Umbilical cord (tissue), 2 donors: Measurements from ENCODE around the gene LRRC72. TPM values are rescaled to one million over a fixed set of nuclear protein-coding genes. Genes with fewer than 3 reads are reported as not detected.
A peak's percentile ranks its signal among the peaks of the same experiment; 100 is the strongest.
"Not testable (repeated sequence)": the region's sequence is repeated elsewhere in the genome, so short reads cannot be mapped to it uniquely, and the experiment has no call there.

Experiments used
- DNase-seq: peaks from one replicate; pipeline ENCODE4 v3.0.0-alpha.2; 2015; ENCODE audit warnings: low spot score
- total RNA-seq: library from RNA; depleted of rRNA; stranded (reverse); fragments of >200 nt; gene quantifications from one replicate; pipeline ENCODE4 v1.2.3, GENCODE V29; 2014; ENCODE audit warnings: low replicate concordance; ENCODE audit not compliant: insufficient read depth

Gene LRRC72
- total RNA-seq, 1 donor from 2014 or later: not detected

DNA sequence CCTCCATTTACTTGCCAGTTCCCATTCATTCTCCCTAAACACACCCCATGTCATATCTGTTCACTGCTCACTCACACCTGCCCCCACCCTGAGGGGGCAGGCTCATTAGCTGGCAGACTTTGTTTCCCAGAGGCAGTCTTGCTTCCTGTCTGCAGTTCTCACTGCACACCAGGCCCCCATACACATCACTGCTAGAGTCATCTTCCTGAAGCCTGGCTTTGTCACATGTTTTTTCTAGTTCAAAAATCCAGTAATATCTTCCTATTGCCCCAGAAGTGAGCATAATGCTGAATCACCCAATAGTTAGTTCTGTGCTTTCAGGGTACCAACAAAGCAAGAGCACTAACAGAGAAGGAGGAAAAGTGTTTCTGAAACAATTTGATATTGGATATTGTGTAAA lies 1.9 kb downstream of the LRRC72 start:
- DNase-seq: no peak

DNA sequence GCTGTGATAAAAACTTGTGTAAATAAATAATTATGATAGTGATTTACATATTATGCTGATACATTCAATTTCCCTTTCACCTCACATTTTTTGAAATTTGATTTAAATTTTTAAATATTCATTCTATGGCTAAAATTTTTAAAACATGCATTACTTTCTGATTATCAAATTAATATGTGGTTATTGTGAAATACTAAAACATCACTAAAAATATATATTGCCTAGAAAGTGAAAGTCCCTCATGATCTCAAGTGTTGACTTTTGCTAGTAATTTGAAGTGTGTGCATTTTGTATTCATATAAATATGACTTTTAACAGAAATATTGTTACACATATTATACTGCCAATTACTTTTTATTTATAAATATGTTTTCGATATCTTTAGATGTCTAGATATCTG lies 3.1 kb downstream of the LRRC72 start:
- no peak for DNase-seq

DNA sequence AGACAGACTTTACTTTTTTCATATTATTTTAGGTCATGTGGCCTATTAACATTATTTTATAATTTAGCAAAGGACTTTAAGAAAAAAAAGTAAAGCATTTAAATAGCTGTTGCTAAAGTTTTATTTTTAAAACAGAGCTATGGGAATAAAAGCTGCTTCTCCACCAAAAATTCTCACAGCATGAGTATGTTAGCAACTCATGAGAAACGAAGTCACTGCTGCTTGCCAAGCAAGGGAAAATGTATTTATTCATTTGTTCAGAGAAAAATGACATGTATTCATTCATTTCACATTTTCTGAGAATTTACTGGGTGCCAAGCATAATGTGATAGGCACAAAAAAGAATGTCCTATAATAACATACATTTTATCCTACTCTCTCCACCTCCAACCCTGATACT lies 5.1 kb downstream of the LRRC72 start:
- DNase-seq: no peak

DNA sequence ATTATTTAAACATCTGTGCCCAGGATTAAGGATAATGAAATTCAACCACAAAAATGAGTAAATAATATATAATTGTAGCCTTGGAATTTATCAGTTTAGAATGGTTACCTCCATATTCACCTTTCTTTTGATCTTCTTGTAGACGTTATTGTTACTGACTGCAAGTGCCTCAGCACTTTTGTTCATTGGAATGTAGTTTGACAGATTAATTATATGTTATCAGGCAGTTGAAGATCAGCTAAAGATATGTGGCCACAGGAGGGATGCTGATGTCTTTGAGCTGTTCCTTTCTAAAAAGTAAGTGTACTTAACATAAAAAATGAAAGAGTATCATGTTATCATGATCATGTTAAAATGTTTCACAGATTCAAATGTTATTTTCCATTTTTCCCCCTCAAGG lies 5.6 kb downstream of the LRRC72 start:
- no peak for DNase-seq

DNA sequence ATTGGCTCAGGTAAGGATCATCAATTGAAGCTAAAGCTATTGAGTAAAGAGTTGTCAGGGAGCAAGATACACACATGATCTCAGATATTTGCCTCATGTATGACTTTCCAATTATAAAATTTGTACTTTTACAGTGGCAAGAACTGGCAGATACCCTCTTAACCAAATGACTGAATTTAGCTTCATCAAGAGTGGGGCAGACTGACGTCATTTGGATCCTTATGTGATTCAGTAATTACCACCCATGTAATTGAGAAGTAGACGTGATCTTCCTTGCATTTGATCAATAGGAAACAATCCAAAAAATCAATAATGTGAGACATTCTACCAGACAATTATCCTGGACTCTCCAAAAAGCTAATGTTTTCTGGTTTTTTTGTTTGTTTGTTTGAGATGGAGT lies 8.9 kb downstream of the LRRC72 start:
- no peak for DNase-seq

DNA sequence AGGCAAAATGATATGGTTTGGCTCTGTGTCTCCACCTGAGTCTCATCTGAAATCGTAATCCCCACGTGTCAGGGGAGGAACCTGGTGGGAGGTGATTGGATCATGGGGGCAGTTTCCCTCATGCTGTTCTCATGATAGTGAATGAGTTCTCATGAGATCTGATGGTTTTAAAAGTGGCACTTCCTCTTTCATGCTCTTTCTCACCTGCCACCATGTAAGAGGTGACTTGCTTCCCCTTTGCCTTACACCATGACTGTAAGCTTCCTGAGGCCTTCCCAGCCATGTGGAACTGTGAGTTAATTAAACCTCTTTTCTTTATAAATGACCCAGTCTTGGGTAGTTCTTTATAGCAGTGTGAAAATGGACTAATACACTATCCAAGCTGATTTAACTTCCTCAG lies 13.9 kb downstream of the LRRC72 start:
- not testable (repeated sequence) for DNase-seq

DNA sequence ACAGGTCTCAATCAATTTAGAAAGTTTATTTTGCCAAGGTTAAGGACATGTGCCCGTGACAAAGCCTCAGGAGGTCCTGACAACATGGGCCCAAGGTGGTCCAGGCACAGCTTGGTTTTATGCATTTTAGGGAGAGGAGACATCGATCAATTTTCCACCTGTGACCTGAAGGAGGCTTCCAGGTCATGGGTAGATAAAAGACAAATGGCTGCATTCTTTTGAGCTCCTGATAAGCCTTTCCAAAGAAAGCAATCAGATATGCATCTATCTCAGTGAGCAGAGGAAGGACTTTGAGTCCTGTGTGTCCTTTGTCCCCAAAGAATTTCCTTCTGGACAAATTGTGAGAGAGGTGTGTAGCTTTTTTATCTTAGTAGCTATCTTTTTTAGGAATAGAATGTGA lies 15.8 kb downstream of the LRRC72 start:
- DNase-seq: no peak

DNA sequence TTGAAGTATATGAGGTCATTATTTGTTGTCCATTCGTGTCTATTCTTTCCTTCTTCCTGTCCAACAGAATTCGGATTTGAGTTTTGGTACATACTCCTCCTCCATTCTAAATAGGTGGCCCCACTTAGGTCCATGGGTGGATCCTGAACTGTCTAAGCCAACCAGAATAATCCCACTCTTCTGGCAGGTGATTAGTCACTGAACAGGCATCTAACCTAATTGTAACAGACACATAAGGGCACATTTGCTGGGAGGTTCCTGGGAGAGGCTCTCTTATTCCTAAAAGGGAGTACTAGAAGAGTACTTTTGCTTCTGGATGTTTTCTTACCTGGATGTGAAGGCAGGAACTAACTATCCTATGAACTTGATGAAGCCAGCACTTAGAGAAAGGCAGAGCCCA lies 16.8 kb downstream of the LRRC72 start:
- no peak for DNase-seq

DNA sequence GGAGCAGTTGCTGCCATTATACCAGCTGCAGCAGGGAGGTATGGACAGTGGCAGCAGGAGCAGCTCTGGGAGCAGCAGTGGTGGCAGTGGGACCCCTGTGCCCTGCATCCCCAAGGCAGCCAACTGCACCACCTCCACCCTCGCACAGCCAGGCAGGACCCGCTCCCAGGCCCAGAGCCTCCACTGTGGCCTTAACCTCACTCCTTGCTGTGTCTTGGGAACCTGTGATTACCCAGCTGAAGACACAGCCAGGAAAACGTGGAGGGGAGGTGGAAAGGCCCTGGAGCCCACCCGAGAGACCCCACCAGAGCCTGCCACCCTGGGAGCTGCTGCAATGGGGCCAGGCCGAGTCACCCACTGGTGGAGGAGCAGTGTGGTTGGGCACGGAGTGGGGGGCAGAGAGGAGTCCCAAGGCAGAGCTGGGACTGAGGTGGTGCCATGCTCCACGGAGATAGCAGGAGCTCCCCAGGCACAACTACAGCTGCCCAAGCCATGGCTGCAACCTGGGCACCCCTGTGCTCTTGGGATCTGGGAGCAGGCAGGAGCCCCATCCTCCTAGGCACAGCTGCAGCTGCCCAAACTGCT lies 20.4 kb downstream of the LRRC72 start:
- no peak for DNase-seq

DNA sequence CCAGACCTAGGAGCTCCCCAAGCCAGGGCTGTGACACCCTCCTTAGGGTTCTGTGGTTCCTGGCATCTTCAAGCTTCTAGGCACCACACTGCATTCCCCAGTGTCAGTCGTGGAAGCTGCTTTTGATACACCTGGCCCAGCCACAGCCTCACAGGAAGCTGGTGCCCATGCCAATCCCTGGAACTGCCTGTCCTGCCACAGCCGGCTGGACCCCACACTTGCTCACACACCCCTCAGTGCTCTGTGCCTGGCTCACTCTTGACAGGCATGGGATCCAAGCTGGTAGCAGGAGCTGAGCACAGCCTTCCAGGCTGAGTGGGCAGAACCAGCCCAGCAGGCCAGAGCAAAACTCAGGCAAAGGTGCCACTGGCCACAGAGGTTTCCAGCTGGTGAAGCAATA lies 21.8 kb downstream of the LRRC72 start:
- no peak for DNase-seq

DNA sequence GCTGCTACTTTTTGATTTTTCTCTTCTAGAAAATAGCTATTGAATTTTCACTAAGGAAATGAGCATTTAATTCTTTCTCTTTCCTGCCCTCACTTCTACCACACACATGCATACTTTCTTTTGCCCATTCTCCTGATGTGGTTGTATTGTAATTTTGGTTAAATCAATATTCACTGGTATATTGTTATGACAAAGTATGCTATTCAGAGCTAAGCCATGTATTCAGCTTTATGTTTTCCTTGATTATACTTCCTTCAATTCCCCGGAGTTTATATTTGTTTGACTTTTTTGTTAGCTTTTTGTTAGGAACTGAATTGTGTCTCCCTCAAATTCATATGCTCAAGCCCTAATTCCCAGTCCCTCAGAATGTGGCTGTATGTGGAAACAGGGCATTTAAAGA lies 24.0 kb downstream of the LRRC72 start:
- no peak for DNase-seq

DNA sequence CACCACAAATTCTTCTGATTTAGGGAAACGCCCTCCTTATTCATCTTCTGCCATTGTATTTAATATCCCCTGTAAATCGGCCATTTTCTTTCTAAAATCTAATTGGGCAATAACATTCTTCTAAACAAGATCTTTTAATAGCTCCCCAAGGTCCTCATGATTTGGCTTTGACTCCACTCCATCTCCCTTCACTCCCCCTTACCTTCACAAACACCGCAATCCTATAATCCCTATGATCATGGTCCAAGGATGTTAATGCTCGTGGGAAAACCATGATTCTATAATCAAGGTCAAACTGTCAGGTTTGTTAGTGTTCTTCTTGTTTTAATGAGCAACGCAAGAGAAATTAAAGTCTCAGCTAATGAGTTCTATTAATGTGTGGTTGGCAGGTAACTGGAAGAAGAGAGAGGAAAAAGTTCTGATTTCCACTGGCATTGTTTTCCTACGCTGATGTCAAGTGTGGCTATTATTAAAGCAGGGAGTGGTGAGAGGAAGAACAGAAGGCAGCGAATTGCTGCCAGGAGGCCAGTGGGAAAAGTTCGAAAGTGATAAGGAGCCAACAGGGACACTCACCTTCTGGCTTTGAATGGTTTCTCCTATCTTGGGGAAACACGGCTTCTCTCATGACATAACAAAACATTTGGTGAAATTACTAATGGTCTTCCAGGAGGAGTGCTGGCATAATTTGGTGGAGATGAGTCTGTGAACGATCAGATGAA lies 28.1 kb downstream of the LRRC72 start:
- DNase-seq: no peak

DNA sequence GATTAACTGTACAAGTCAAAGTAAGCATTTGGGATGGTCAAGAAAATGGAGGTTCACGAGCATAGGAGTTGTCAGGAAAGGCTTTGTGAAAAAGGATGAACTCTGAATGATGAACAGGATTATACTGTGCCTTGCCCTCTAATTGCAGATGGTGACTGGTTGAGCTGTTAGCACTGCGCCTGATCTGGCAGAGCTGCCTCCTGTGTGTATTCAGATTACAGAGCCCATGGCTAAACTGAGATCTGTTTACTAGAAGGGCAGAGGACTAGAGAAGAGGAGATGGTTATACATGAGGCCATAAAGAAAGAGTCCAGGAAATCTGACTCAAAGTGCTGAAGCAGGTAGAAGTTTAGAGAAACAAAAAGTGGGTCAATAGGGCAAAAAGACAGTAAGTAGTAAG lies 29.7 kb downstream of the LRRC72 start:
- DNase-seq: no peak

DNA sequence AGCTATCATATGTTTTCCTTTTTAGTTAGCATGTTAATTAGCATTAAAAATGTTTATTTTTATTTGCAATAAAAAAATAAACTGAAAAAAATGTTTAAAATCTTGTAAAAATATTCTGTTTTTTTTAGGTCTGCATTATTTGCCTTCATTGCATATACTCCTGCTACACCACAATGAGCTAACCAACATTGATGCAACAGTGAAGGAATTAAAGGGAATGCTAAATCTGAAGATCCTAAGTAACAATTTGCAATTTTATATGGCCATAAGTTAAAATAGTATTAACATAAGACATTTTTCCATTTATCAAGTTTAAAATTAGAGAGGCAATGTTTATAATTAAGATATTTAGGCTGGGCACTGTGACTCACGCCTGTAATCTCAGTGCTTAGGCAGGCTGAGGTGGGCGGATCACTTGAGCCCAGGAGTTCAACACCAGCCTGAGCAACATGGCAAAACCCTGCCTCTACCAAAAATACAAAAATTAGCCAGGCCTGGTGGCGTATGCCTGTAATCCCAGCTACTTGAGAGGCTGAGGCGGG lies 32.2 kb downstream of the LRRC72 start:
- no peak for DNase-seq

DNA sequence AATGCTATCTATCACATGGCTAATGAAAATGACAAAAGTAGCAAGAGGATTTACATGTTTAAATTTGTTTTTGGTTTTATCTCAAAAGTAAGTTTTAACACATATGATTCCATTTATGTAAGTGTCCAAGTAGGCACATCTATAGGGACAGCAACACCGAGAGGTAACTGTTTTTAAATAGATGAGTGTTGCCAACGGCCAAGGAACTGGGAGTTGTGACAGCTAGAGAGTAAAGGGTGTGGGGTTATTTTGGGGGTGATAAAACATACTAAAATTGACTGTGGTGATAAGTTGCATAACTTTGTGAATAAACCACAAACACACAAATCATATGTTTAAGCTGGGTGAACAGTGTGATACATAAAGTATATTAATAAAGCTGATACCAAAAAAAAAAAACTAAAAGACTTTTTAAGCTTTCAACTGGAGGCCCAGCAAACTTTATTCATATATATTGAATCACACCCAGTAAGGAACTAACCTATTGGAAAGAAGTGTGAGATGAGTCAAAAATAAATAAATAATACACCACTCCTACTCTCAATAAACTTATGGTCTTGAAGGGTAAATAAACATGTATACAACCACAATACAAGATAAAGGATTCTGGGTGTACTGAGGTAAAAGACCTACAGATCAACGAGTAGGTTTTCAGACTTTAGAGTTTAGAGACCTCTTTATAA lies 33.0 kb downstream of the LRRC72 start:
- DNase-seq: no peak

DNA sequence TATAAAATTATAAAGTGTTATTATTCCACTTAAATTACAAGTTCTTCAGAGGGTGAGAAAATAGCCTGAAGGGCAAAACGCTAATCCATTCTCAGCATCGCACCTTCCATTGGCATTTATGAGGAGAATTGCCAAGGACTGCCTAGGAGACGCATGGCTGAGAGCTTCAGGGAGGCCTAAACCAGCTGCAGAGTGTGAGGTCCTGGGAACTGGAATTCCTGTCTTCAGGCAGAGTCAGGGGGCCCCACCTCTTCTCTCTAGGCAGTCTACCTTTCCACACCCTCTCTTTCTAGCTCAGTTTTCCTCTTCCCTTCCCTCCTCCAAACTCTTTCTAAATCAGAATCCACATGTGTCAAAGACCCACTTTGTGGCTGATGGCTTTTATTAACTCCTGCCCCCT lies 35.3 kb downstream of the LRRC72 start:
- no peak for DNase-seq

DNA sequence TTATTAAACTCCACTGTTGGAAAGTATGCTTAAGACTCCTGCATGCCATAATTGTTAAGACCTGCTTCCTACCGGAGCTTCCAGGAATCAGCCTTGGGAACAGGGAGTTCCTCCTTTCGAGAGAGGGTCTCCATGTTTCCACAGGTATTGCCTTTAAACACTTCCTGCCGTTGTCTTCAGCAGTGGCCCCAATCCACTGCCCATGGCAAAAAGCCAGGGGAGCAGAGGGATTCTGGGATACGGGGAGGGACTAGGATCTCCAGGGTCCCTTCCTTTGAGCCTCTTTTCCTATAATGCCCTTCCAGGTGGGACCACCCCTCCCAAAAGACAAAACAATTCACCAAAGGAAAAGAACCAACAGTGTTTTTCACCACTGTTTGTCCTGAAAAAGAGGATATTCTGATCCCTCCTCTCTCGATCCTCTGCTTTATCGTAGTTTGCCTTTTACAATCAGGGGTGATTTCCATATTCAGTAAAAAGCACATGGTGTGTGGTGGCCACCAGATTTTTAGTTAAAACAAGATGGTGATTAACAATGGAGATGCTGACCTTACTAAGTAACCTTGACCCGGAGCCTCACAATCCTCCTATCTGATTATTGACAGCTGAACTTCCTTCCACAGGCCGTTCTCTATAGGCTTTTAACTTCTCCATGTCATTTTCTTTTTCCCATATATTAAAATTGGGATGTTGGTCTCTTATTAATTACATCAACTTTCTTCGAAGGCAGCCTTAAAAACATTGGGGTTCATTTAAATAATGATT lies 36.0 kb downstream of the LRRC72 start:
- no peak for DNase-seq

DNA sequence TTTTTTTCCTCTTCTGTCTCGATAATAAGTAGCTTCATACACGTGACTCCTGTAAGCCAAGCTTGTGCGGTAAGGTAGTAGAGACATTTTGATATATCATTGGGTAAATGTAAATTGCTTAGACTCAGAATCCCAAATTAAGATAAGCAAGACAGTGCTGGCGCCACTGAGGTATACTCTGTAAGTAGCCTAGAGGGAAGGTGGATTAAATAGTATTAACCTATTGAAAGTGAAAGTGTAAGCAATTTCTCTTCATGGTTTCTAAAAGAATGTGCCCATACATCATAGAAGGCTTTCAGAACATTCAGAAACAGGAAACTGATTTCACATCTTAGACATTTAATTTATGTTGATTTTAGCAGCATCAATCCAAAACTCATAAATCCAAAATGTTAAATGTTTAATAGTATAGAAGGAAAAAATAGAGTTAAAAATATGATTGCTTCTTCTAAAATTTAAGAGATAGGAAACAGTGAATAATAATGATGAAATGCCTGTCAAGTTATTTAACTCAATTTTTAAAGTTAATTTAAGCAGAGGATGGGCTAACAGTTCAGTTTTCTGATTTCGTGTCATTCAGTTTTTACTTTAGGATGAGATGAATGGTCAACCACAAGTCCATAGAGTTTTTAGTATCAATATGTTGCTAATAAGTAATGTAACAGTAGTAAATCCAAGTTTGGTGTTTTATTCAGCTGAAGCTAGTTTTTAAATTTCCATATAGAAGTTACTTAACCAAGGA lies 36.8 kb downstream of the LRRC72 start:
- DNase-seq: peak; percentile 7

DNA sequence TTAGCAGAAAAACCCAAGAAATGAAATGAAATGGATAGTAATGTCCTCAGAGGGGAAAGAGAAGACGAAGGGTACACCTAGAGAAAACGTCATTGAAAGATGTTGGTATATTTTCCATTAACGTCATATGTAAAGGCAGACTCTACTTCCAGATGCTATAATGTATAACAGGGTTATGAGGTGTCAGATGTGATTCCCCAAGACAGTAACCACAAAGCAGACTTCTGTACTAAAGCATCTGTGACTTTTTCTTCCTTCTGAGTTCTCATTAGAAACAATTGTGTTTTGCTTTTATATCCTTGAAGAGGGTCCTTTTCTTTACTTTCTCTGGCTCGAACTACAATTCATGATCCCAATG lies 37.4 kb downstream of the LRRC72 start:
- DNase-seq: no peak

DNA sequence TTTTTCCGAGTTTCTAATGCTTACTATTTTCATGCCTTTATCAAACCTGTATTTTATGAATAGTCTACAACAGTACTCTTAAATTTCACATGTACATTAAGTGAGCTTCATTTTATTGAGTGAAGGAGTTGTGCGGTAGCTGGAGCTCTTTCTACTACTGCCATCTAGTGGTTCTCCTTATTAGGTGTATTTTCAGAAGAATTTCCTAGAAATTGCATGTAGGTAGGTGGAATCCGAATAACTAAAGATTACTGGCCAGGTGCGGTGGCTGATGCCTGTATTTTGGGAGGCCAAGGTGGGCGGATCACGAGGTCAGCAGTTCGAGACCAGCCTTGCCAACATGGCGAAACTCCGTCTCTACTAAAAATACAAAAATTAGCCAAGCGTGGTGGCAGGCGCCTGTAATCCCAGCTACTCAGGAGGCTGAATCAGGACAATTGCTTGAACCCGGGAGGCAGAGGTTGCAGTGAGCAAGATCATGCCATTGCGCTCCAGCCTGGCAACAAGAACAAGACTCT lies 38.3 kb downstream of the LRRC72 start:
- peak; percentile 66 for DNase-seq

DNA sequence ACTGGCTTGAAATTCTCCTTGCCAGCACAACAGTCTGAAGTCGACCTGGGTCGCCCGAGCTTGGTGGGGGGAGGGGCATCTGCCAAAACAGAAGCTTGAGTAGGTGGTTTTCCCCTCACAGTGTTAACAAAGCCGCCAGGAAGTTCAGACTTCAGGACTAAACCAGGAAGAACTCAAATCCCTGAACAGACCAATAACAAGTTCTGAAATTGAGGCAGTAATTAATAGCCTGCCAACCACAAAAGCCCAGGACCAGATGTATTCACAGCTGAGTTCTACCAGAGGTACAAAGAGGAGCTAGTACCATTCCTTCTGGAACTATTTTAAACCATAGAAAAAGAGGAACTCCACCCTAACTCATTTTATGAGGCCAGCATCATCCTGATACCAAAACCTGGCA lies 45.3 kb downstream of the LRRC72 start:
- DNase-seq: no peak
